HG03469 (cell line): ENCODE results near the gene SGMS1.
A peak's percentile ranks its signal among the peaks of the same experiment; 100 is the strongest.
"Not testable (repeated sequence)": the region's sequence is repeated elsewhere in the genome, so short reads cannot be mapped to it uniquely, and the experiment has no call there.

Source experiments
- ATAC-seq: cut with Tn5 transposase; IDR thresholded peaks from one replicate; pipeline ENCODE4 v1.9.1; 2021; ENCODE audit warnings: mild to moderate bottlenecking, moderate library complexity, moderate number of reproducible peaks; ENCODE audit not compliant: unreplicated experiment

Gene SGMS1

GRCh38 chr10:50281210-50281966 is 342.4 kb downstream of the SGMS1 start:
- ATAC-seq = no peak

GRCh38 chr10:50280049-50280841 is 343.5 kb downstream of the SGMS1 start:
- ATAC-seq = no peak

- ATAC-seq = no peak
Measured at GRCh38 chr10:50279489-50279888, 344.3 kb downstream of the SGMS1 start.

- no peak for ATAC-seq
Measured at GRCh38 chr10:50275650-50276235, 348.0 kb downstream of the SGMS1 start.

- ATAC-seq = no peak
Measured at GRCh38 chr10:50272531-50272930, 351.2 kb downstream of the SGMS1 start.

GRCh38 chr10:50271564-50272250 is 352.0 kb downstream of the SGMS1 start:
- ATAC-seq = no peak

GRCh38 chr10:50267877-50268276 is 355.9 kb downstream of the SGMS1 start:
- ATAC-seq = not testable (repeated sequence)

- ATAC-seq = not testable (repeated sequence)
Measured at GRCh38 chr10:50262625-50263024, 361.1 kb downstream of the SGMS1 start.

- peak; percentile 99 for ATAC-seq
Measured at GRCh38 chr10:50260791-50261281, 362.9 kb downstream of the SGMS1 start.
